ENCODE measurements around the gene PTMS. TPM values are rescaled to one million over a fixed set of nuclear protein-coding genes. Genes with fewer than 3 reads are reported as not detected.

Gene PTMS
- total RNA-seq, 1 donor from 2014 or later, result 966 TPM

DNA sequence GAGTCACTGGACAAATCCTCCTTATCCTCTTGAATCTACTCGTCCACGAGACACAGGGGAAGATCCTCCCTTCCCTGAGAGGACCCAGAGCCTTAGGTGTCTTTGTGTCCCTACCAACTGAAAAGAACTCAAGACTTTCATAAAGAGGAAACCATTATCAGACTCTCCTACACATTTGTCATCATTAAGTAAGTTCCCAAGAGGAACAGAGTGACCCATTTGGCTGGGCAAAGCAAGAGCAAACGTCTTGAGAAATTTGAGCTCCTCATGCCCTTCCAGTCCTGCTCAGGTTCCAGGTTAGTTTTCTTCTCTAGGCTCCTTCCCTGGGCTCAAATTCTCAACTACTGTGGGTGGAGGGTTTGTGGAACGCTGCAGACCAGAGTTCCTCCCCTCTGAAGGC lies 18.9 kb upstream of the PTMS start:
- Mint-ChIP-seq H3K9me3 (ENCODE audit: unreplicated experiment) (peaks cover 3% of the 10 kb centered on the region), H3K36me3 (ENCODE audit: unreplicated experiment) (peaks cover 14% of the 10 kb centered on the region), H3K4me1 (ENCODE audit: low read depth, unreplicated experiment) (peaks cover 4% of the 10 kb centered on the region), H3K27me3 (ENCODE audit: unreplicated experiment) (peaks cover 8% of the 10 kb centered on the region), H3K4me3 (ENCODE audit: unreplicated experiment) (no peak overlapping the region), H3K27ac (ENCODE audit: unreplicated experiment) (peak overlapping the region; percentile 43)
- TF ChIP-seq, protein P1, sequence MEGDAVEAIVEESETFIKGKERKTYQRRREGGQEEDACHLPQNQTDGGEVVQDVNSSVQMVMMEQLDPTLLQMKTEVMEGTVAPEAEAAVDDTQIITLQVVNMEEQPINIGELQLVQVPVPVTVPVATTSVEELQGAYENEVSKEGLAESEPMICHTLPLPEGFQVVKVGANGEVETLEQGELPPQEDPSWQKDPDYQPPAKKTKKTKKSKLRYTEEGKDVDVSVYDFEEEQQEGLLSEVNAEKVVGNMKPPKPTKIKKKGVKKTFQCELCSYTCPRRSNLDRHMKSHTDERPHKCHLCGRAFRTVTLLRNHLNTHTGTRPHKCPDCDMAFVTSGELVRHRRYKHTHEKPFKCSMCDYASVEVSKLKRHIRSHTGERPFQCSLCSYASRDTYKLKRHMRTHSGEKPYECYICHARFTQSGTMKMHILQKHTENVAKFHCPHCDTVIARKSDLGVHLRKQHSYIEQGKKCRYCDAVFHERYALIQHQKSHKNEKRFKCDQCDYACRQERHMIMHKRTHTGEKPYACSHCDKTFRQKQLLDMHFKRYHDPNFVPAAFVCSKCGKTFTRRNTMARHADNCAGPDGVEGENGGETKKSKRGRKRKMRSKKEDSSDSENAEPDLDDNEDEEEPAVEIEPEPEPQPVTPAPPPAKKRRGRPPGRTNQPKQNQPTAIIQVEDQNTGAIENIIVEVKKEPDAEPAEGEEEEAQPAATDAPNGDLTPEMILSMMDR (IDR thresholded peaks at IDR 0.05; ENCODE audit: partially characterized antibody, unreplicated experiment), result no peak
- no peak for DNase-seq

DNA sequence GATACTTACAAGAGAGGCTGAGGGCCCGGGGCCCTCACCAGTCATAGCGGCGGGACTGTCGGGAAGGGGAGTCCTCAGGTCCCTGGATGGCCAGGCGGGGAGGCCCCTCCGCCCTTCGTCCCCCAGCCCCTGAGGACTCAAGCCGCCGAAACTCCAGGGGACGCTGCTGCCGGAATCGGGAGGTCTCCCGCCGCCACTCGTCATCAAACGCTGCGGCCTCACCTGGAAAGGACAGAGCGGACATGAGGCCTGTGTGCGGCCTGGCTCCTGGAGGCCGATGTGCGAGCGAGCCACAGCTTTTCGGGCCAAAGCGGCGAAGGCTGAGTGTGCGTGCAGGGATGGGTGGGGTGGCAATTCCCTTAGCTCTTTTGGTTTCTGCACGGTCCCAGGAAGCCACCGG lies 17.4 kb upstream of the PTMS start:
- Mint-ChIP-seq H3K4me3 (ENCODE audit: unreplicated experiment) (no peak overlapping the region), H3K4me1 (ENCODE audit: low read depth, unreplicated experiment) (peaks cover 5% of the 10 kb centered on the region), H3K9me3 (ENCODE audit: unreplicated experiment) (peaks cover 8% of the 10 kb centered on the region), H3K27ac (ENCODE audit: unreplicated experiment) (no peak overlapping the region), H3K27me3 (ENCODE audit: unreplicated experiment) (peaks cover 11% of the 10 kb centered on the region), H3K36me3 (ENCODE audit: unreplicated experiment) (peaks cover 14% of the 10 kb centered on the region)
- DNase-seq, result no peak
- TF ChIP-seq, protein P1 (IDR thresholded peaks at IDR 0.05; ENCODE audit: partially characterized antibody, unreplicated experiment), result no peak

DNA sequence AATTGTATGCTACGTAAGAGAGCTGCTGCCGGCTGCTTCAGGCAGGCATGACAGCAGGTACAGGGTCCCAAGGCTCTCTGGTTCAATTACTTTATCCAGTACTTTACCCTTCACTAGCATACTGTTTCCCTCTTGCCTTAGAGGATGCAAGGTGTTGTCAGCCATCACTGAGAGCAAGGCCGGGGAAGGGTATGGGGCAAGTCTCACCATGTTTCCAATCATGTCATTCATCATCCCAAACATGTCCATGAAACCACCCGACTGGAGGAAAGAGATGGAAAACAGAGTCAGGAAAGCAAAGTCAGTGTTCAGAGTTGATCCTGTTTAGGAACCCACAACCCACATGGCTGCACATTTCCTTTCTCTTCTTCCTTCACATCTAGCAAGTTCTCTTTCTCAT lies 15.7 kb upstream of the PTMS start:
- peaks cover 14% of the 10 kb centered on the region for H3K36me3 Mint-ChIP-seq (ENCODE audit: unreplicated experiment)
- peaks cover 8% of the 10 kb centered on the region for H3K9me3 Mint-ChIP-seq (ENCODE audit: unreplicated experiment)
- DNase-seq, result no peak
- no peak overlapping the region for H3K4me3 Mint-ChIP-seq (ENCODE audit: unreplicated experiment)
- H3K4me1 Mint-ChIP-seq (ENCODE audit: low read depth, unreplicated experiment), result peaks cover 13% of the 10 kb centered on the region
- H3K27ac Mint-ChIP-seq (ENCODE audit: unreplicated experiment), result no peak overlapping the region
- TF ChIP-seq, protein P1 (IDR thresholded peaks at IDR 0.05; ENCODE audit: partially characterized antibody, unreplicated experiment), result no peak
- H3K27me3 Mint-ChIP-seq (ENCODE audit: unreplicated experiment), result peaks cover 10% of the 10 kb centered on the region

DNA sequence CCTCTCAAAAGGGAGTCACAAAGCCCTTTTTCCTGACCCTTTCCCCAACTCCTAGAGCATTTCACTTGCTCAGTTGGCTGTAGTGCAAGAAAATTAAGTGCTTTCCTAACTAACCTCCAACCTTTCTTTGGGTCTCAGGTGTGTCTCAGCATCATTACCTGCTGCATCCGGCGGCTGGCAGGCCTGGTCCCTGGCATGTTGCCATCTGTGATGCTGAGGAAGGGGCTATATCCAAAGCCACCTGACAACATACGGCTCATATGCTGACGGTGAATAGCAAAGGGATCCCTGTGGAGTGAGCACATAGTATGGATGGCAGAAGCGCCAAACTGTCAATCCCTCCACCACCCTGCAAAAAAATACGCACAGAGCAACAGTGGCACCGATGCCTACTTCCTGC lies 14.4 kb upstream of the PTMS start:
- Mint-ChIP-seq H3K9me3 (ENCODE audit: unreplicated experiment) (peaks cover 8% of the 10 kb centered on the region), H3K4me1 (ENCODE audit: low read depth, unreplicated experiment) (peaks cover 13% of the 10 kb centered on the region), H3K36me3 (ENCODE audit: unreplicated experiment) (peaks cover 14% of the 10 kb centered on the region), H3K27me3 (ENCODE audit: unreplicated experiment) (peaks cover 8% of the 10 kb centered on the region), H3K4me3 (ENCODE audit: unreplicated experiment) (peak overlapping the region; percentile 95), H3K27ac (ENCODE audit: unreplicated experiment) (peak overlapping the region; percentile 81)
- TF ChIP-seq, protein P1 (IDR thresholded peaks at IDR 0.05; ENCODE audit: partially characterized antibody, unreplicated experiment), result no peak
- DNase-seq, result no peak

DNA sequence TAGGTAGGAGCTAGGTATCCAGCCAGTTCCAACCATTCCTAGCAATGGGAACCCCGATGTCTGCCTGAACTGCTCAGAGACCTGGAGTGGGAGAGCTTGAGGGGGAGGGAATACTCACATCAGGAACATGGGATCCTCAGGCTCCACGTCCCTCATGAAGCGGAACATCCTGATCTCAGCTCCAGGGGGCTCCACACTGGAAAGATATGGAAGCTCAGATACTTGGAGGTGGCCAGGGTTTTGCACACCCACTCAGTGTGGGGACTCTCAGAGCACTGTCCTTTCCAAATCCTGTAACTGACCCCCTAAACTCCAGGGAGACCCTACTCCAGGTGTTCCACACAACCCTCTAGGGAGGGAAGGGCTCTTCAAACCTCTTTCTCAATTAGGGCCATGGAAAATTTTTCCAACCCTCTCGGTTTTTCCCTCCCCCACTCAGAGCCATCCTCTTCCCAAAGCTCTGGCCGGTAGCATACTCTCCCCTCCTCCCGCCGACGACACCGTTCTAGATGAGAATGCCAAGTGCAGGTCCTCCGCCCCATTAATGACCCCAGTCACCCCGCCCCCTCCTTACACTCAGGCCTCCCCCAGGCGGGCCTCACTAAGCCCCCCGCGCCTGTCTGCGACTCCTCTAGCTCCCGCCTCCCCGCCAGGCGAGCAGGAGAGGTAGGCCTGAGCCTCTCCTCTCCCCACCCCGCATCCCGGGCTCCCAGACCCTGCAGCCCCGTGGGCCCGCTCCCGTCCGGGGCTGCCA lies 13.8 kb upstream of the PTMS start:
- H3K27ac Mint-ChIP-seq (ENCODE audit: unreplicated experiment), result peak overlapping the region; percentile 81
- H3K4me1 Mint-ChIP-seq (ENCODE audit: low read depth, unreplicated experiment), result peaks cover 16% of the 10 kb centered on the region
- peaks cover 8% of the 10 kb centered on the region for H3K27me3 Mint-ChIP-seq (ENCODE audit: unreplicated experiment)
- TF ChIP-seq, protein P1 (IDR thresholded peaks at IDR 0.05; ENCODE audit: partially characterized antibody, unreplicated experiment), result peak; percentile 38
- DNase-seq, result peak; percentile 54
- H3K36me3 Mint-ChIP-seq (ENCODE audit: unreplicated experiment), result peaks cover 14% of the 10 kb centered on the region
- H3K4me3 Mint-ChIP-seq (ENCODE audit: unreplicated experiment), result peak overlapping the region; percentile 95
- H3K9me3 Mint-ChIP-seq (ENCODE audit: unreplicated experiment), result peaks cover 8% of the 10 kb centered on the region
